Stimulated activated CD4-positive, alpha-beta T cell treated with anti-CD3 and anti-CD28 coated beads, TNF-alpha, amount 100 ng/mL, for 4 hours (primary cell): Measurements from ENCODE around the gene CREG1.
A peak's percentile ranks its signal among the peaks of the same experiment; 100 is the strongest.
"Not testable (repeated sequence)": the region's sequence is repeated elsewhere in the genome, so short reads cannot be mapped to it uniquely, and the experiment has no call there.

Source experiments
- DNase-seq, 3 experiments: peaks; one replicate each; pipeline ENCODE4 v3.0.0-alpha.2; 2020; ENCODE audit warnings: low read depth in 3 of 3

Gene CREG1

DNA sequence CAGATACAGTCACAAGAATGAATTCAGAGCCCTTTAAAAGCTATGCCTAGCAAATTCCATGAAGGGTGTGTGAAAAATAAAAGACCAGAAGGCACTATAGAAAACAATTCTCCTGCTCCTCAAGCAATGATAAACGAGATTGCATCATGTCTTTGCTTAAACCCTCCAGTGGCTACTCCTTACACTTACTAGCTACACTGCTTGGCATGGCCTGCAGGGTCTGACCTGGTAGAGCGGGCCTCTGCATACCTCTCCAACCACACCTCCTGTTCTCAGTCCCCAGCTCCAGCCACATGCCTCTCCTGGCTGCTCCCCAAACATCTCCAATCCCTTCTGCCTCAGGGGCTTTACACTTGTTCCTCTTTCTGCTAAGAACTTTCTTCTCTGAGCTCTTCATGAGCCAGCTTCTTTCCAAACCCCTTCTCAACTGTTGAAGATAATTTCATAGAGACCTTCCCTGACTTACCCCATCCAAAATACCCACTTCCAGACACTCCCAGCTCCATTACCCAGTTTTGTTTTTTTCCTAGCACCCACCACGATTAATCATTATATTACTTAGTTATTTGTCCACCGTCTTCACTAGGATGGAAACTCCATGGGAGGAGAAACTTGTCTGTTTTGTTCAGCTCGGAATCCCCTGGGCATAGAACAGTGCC is 11.2 kb upstream of the CREG1 start:
- DNase-seq, result no peak

DNA sequence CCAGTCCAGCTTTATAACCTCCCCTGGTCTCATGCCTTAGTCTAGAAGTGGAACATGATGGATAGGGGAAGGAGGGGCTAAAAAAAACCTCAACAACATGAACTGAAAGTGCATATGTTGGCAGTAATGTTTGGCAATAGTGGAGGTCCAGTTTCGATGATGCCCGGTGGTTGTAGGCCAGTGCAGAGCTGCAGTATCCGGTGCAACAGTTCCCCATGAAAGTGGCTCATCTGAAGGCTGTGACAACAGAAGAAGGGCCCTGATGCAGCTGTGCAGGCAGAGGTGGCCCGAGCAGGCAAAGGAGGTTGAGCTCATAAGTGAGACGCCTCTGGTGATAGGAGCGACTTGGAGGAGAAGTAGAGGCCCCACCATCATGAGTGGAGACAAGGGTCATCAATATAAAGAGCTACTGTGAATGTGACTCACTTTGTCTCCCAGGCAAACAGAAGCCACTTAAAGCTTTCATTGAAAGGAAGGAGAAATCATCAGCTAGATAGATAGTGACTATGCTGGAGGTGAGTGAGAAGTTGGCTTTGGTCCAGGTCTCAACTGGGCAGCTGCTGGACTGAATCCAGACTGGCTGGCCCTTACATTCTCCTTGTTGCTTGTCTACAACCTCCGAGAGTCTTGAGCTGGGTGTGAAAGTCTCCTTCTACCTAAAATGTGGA is 10.2 kb upstream of the CREG1 start:
- DNase-seq, result no peak

DNA sequence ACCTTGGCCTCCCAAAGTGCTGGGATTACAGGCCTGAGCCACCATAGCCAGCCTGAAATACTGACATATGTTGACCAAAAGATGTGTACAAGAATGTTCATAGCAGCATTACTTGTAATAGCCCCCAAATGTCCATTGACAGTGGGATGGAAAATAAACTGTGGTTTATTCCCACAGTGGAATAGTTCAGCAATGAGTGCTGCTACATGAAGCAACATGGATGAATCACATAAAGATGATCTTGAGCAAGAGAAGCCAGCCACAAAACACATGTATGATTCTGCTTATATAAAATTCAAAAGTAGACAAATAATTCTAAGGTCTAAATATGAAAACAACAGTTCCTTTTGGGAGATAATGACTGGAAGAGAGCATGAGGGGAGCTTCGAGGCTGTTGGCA is 9.1 kb upstream of the CREG1 start:
- no peak for DNase-seq

DNA sequence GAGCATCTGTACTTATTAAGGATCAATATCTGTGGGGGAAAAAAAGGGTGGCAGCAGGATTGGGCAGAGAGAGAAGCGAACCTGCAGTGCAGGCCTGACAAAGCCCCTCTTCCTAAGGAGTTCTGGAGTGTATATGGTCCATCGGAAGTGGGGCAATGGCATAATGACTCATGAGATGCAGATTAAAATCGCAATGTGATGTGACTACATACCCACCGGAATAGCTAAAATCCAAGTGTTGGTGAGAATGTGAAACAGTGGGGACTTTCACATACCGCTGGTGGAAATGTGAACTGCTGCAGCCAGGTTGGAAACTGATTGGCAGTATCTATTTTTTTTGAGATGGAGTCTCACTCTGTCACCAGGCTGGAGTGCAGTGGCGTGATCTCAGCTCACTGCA is 8.2 kb upstream of the CREG1 start:
- no peak for DNase-seq

DNA sequence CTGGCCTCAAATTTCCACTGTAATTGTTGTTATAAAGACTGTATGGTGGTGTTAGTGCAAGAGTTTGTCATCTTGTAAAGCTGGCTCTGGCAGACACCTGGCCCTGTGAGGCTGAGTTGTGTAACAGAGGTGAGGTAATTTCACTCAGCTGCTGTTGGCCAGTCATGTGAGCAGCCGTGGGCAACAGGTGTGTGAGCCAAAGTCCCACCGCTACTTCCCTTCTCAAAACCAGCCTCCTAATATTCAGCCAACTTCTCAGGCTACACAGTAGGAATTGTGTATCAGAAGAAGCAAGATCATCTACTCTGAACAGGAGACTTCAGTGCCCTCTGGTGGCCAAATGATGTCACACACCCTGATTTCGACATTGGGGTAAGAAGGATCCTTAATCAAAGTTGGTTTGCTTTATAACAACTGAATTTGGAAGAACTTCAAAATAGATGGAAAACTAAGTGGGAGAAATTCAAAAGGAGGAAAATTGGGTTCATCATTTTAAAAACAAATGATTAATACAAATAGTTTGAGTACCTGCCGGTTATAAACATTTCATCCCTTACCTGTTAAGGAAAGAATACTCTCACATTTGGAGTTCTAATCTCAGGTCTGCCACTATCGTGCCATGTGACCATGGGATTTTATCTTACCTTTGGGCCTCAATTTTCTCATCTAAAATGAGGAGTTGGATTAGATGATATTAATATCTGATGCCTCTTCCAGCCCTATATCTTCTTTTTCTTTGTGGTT is 2.6 kb upstream of the CREG1 start:
- peak; percentile 51 to 58 (median 58) for DNase-seq

DNA sequence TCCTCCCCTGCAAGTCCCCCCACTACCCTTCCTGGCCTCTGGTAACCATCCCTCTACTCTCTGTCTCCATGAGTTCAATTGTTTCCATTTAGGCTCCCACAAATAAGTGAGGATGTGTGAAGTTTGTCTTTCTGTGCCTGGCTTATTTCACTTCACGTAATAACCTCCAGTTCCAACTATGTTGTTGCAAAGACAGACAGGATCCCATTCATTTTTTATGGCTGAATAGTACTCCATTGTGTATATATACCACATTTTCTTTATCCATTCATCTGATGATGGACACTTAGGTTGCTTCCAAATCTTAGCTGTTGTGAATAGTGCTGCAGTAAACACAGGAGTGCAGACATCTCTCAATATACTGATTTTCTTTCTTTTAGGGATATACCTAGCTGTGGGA is 1.5 kb upstream of the CREG1 start:
- DNase-seq, result not testable (repeated sequence)

DNA sequence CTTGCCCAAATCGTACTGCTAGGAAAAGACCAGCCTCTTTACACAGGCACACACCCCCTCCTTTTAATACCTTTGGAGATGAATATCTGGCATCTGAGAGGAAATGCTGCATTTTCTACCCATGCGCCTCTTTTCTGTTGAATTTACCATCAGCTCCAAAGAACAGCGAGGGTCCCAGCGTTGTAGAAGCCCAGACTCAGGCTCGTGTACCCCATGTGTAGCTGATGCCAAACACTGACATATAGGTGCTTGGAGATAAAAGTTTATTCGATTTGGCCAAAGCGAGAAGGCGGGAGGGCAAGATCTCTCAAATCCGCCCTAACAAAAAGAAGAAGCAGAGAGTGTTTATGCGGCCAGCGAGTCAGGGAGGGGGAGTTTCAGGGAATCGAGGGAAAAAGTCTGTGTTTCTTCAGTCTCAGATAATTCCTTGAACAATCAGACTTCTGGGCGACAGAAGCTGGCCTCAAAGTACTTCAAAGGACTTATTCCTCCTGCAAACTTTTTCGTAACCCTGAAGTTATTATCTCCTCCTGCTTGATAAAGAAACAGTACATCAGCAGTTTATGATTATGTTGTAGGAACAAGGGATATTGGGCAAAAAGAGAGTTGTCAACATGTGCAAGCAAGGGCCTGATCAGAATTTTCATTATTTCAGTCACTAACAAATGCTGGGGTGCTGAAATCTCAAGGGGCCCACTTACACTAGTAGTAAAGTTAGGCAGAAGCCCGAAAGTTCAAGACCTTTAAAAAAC is 642 bp upstream of the CREG1 start:
- DNase-seq, result no peak

DNA sequence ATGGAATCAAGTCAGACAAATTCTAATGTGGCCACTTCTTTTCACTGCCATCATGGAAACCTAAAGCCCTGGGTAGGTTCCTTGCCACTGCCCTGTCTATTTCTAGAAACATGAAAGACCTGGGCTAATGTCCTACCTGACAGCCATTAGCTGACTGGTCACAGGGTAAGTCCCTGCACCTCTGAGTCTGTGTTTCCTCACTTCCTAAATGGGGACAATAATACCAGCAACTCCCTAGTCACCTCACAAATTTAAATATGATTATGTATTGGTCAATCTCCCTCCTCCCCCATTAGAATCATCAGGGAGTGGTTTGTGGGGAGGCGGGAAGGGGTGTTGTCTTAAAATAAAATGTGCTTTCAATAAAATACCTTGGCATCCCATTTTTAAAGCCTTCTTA is 2.2 kb downstream of the CREG1 start:
- DNase-seq, result no peak

DNA sequence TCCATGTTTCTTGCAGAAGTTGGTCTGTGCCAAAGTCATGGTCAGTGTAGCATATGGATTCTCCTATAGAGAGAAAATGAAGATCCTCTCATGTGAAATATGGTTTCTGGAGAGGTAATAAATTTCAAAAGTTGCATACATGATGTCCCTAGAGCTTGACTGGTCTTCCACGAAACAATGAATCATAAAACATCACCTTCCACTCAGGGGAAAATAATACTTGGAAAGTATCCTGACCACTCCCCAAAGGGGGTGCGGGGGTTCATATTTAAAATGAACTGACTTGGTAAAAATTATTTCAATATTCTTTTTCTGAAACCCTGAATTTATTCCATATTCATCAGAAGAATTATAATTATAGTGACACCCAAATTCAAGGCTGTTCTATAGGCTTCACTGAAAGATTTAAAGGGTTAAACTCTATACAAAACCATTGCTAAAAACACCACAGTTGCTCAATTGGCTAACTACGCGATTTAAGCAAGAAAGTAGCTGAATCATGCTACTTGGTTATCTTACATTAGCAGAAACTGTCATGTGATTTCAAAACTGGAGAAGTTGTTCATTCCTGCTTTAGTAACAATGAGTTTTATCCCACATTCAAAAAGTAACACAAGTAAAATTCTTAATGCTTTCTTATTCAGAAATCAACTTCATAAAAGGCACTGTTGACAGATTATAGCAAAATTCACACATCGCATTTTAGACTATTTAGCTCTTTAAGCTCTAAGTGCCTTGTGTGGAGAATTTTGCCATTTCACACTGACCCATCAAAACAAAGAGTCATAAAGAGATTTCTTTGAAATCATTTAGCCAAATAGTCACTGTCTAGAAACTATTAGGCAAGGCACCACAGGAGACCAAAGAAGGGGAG is 5.3 kb downstream of the CREG1 start:
- DNase-seq, result no peak

DNA sequence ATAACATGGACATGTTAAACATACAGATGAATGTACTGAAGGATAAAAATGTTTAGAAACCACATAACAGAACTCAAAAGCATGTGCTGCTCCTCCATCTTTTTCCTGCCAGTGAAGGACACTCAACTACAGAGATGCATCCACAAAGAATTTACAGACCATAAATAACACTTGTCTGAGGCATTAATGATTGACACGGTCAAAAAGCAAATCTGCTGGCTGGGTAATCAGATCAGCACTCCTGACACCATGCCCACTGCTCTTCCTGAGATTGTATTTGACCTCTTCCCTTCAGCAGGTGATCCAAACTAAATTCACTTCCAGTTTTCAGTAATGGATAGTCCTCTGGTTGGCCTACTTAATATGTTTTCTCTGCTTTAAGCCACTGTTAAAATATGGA is 6.6 kb downstream of the CREG1 start:
- DNase-seq, result no peak

DNA sequence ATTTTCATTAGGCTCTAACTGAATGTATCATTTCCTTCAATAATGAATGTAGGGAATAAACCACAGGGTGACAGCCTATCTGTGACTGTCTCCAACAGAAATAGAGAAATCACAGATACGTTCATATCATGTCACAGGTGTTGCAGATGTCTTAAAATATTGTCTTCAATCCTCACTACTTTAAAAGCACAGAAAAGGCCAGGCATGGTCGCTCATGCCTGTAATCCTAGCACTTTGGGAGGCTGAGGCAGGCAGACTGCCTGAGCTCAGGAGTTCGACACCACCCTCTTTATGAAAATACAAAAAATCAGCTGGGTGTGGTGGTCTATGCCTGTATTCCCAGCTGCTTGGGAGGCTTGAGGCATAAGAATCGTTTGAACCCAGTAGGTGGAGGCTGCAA is 8.2 kb downstream of the CREG1 start:
- DNase-seq, result no peak

DNA sequence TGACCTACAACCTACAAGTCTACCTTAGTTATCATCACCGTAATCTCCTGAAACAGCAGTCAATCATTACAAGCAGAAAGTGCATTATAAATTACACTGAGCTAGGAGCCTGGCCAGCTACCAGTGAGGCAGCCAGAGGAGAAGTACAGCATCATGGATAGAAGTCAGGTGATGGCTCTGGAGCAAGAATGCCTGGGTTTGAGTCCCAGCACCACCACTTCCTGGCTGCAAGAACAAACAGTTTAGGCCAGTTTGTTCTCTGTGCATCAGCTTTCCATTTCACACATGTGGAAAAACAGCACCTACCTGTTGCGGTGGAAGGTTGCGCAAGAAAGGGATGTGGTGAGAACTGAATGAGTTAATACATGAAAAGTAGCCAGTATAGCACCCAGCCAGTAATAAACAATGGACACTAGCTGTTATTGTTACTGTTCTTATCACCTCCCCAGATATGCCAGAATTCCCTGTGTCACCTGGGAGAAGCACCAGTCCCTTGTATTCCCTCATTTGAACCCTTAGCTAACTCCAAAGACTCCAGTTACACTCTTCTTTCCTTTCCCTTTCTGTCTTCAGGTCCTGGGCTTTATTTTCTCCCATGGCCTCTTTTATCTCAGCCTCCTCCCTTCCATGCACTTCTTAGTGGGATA is 9.0 kb downstream of the CREG1 start:
- DNase-seq, result no peak

DNA sequence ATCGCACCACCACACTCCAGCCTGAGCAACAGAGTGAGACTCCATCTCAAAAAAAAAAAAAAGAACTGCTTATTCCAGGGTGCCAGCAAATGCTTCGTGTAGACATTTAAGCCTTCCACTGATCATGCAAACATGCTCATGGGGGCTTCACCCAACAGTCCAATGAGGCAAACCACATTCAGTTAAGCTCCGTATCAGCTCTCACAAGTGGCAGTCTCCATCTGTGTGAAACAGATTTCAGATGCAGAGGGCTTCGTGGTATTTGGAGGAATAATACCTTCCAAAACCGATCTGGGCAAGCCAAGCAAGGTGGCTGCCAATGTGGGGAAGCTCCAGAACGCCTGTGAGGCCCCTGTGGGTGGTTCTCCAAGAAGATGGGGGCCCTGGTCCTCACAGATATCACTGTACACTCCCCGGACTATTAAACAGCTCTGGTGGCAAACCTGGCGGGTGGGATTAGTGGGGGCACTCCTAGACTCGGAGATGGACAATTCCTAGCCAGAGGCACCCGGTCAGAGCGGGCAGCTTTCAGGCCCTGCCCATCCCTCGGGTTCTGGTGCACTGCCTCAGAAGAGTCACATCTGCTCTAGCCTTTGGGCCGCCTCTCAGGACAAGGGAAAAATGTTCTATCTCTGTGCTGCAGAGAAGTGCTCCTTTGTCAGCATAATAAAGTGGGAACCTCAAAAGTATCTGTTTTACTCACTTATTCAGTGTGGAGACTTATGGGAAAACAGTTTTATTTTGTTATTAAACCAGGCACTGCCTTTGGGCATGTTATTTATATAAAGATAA is 10.2 kb downstream of the CREG1 start:
- DNase-seq, result no peak

DNA sequence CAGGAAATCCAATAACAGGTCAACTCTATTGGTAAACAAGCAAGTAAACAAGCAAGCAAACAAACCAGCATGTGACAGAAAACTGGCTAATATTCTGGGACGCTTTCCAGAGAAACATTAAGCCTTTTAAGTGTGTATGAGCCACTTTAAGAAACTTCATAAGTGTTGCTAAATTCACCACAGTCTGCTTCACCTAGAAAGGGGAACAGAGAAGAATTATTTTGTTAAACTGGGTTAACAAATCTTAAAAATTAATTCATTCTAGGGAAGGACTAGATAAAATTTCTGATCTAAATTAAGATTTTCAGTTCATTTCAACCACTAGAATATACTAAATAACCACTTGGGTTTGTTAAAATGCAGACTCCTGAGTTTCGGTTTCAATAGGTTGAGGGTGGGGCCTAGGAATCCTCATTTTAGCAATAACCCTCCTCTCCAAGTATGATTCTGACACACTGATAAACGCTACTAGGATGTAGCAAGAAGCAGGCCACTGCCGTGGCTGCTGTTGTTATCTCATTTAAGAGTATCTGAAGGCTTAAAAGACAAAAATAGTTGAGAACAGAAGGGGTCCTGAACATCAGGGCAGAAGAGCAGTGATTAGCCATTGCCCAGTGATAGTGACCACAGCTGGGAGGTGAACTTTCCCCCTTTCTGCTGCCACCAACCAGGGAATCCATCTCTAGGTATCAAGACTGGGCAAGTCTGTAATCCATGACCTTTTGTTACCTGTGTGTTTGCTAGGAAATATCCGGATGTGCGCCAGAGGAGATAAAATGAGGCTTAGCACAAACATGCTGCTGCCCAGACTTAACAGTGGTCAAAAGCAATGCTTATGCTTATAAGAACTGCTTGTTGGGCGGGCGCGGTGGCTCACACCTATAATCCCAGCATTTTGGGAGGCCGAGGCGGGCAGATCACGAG is 11.2 kb downstream of the CREG1 start:
- DNase-seq, result no peak

DNA sequence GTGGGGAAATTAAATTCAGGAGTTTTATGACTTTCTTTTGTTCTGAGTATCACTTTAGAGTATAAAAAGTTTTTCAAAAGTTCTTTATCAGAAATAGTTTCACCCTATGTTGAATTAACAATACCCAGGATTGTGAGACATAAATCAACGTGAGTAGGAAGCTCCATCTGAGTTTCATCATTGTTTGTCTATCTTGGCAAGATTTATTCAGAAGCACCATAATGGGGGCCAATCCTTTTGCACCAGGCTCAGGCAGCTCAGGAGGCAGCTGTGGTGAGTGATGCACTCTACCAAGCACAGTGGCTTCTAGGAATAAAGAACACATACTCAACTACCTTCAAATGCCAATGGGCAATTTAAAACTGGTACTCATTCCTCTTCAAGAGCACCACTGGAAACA is 12.0 kb downstream of the CREG1 start:
- DNase-seq, result no peak

DNA sequence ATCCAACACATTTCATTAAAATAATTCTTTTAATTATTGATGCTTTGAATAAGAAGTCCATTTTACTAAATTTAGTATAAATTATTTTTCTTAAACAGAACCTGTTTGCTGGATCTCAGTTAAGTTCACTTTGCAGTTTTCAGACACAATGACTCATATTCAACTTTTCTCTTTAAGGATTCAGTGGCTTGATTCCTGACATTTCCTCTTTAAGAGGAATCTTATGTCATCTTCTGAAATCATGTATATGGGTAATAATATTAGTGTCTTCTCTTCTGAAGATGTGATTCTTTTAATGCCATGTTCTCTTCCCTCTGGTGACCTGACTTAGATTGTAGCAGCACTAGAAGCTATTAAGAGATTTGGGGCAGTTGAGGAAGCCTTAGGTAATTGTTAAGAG is 12.6 kb downstream of the CREG1 start:
- DNase-seq, result no peak

DNA sequence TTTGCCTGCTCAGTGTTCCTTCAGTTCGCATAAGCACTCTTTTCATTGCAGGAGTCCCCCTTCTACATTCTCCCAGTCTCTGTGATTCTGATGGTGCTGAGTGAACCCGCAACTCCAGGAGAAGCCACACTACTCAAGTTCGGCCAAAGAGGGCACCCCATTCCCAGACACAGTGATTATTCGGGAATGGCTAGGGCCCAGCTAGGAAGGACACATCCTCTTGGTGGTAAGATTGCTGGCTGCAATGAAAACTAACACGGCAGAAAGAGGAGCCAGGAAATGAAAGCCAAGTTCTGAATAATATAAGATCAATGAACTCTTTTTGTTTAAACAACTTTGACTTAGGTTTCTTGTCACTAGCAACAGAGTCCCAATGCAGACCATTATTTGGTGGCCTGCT is 14.9 kb downstream of the CREG1 start:
- no peak for DNase-seq

DNA sequence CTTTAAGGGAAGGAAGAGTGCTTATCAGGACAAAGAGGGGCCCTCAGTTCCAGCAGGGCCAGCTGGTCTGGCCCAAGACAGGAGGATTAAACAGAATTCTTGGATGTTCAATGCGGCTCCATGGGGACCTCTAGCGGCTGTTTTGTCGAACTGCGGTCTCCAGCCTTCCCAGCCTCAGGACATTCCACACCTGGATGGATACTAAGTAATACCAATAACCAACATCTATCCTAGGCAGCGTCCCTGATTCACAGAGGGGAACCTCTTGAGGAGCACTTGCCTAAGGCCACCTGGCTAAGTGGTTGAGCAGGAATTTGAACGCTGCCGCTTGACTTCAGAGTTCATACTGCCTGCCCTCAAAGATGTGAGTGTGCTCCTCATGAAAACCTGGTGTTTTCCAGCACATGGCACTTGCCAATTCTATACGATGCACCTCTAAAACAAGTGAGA is 19.7 kb downstream of the CREG1 start:
- DNase-seq, result peak in 1 of 3 experiments; percentile 48
